Heart right ventricle (tissue), 16 donors: ENCODE measurements around the gene SAMD15. TPM values are rescaled to one million over a fixed set of nuclear protein-coding genes. Genes with fewer than 3 reads are reported as not detected.

ENCODE experiments used
- ATAC-seq, 8 donors: fragments of 200-7000 bp; cut with Tn5 transposase; one replicate each; pipeline ENCODE4 v1.9.1; 2020; ENCODE audit warnings: mild to moderate bottlenecking in 8 of 8, moderate library complexity in 8 of 8, moderate number of reproducible peaks in 1 of 8
- DNase-seq, 2 donors: peaks; one replicate each; pipeline ENCODE4 v3.0.0-alpha.2; 2020
- H3K27ac ChIP-seq, 10 donors: fragments of 200-600 bp; sonication (generic) in 2 of 10; one replicate each; pipeline versions ENCODE4 v1.5.0 to v1.8.0; 2020 to 2022; ENCODE audit warnings: mild to moderate bottlenecking in 3 of 10
- H3K27me3 ChIP-seq, 7 donors: fragments of 200-600 bp; one replicate each; pipeline ENCODE4 v1.8.0; 2021 to 2022; ENCODE audit warnings: mild to moderate bottlenecking in 2 of 7
- H3K36me3 ChIP-seq, 9 donors: fragments of 200-600 bp; sonication (generic) in 1 of 9; one replicate each; pipeline versions ENCODE4 v1.5.0 to v1.8.0; 2020 to 2022; ENCODE audit warnings: mild to moderate bottlenecking in 2 of 9
- H3K4me1 ChIP-seq, 9 donors: fragments of 200-600 bp; sonication (generic) in 1 of 9; one replicate each; pipeline versions ENCODE4 v1.5.0 to v1.8.0; 2020 to 2022; ENCODE audit warnings: mild to moderate bottlenecking in 4 of 9
- H3K4me3 ChIP-seq, 10 donors: fragments of 200-600 bp; sonication (generic) in 2 of 10; one replicate each; pipeline versions ENCODE4 v1.5.0 to v1.8.0; 2020 to 2022; ENCODE audit warnings: mild to moderate bottlenecking in 7 of 10, moderate library complexity in 2 of 10
- H3K9me3 ChIP-seq, 11 donors: fragments of 200-600 bp in 10 of 11; sonication (generic) in 2 of 11; one replicate each; pipeline versions ENCODE4 v1.5.0 to v1.8.0; 2013 to 2022; ENCODE audit warnings: mild to moderate bottlenecking in 2 of 11, control low read depth in 1 of 11, moderate library complexity in 1 of 11
- CTCF ChIP-seq, 9 donors: fragments of 200-600 bp; sonication (generic) in 2 of 9; IDR thresholded peaks; one replicate each; pipeline versions ENCODE4 v1.5.0 to v1.8.0; 2021 to 2022; ENCODE audit warnings: antibody characterized with exemption in 9 of 9, mild to moderate bottlenecking in 5 of 9, moderate library complexity in 1 of 9
- WGBS, 2 donors: extraction: QIAGEN DNeasy Blood & Tissue Kit; methylation state at CpG; one replicate each; pipeline ENCODE4 v1.1.7; 2013; ENCODE audit warnings: inconsistent platforms in 1 of 2; 5-methylcytosine and 5-hydroxymethylcytosine counted together
- intact Hi-C, 10 donors: fragments of 100-400 bp; cut with DNase I; formaldehyde crosslinking; loops; one replicate each; pipeline versions ENCODE4 v1.11.1 to v1.14.2; 2022
- polyA plus RNA-seq, 2 donors: library from polyadenylated mRNA; stranded (reverse); fragments of 200-250 nt; gene quantifications; one replicate each; pipeline ENCODE4 v1.2.3, GENCODE V29; 2013
- total RNA-seq, 10 donors: library from RNA; stranded (reverse); fragmentation: NEBNext Ultra II Directional in 3 of 10; extraction: Animal tissue kit (Norgen Biotek cat#: 25700) in 3 of 10; gene quantifications; one replicate each; pipeline versions ENCODE4 v1.2.1 to v1.2.4, GENCODE V29; 2021 to 2023
- donor health status: Arrhythmogenic right ventricular cardiomyopathy.
- donor health status: ischemic (EF 13 %, LVEDD 7.1; RV severe dilation, severe dysfunction).
- donor health status: healthy with polysubstance abuse.
- donor health status: DM: no; HTN: yes; CAD: no.
- donor health status: DM: no; HTN: no; CAD: no.
- donor health status: ischemic (EF 25% LVEDD 6.9; RV normal size, moderate dysfunction).
- donor health status: ischemic (EF 25% LVEDD 5.7; RV mildly dilated, moderate dysfunction).
- donor health status: healthy.
- donor health status: DM: yes; HTN: yes; CAD: no.
- donor health status: Ischemic cardiomyopathy.
- donor health status: ischemic (EF 35%, LVEDD 5.7; RV mildly dilated, moderate dysfunction).
- donor health status: nonischemic (EF 11% LVEDD 7.7; RV severe dilation, severe dysfunction).
- donor health status: DM: yes; HTN: yes; CAD: no.
- donor health status: PGD.
- donor health status: ischemic (EF 29% LVEDD 5.4; RV normal size, mild dysfunction).
- donor health status: nonischemic (EF 23%, LVEDD 6.1; RV moderate dilation, normal function).

SAMD15 gene
- total and polyA plus RNA-seq, 12 donors: 0.13 to 0.30 (median 0.20) TPM; not detected in 2

GRCh38 chr14:77342726-77343397, 34.3 kb upstream of the SAMD15 start:
- ATAC-seq: no peak
- TF ChIP-seq CTCF (IDR thresholded peaks at IDR 0.05): no peak
- Histone ChIP-seq H3K27me3 (no peaks in the 10 kb centered on the region), H3K9me3 (no peaks in the 10 kb centered on the region), H3K4me3 (no peak overlapping the region), H3K36me3 (peaks cover 0 to 58% (median 12%) of the 10 kb centered on the region in 9 donors), H3K4me1 (peaks cover 0 to 7% (median 0%) of the 10 kb centered on the region in 9 donors), H3K27ac (no peak overlapping the region)
- DNase-seq: no peak
- 92 to 93% methylated on average over 10 of the region's 10 CpGs for WGBS, 2 donors
- intact Hi-C loops: no loop called here

- no peak overlapping the region for H3K4me3 ChIP-seq
- DNase-seq (no peak), ATAC-seq (no peak)
- no peaks in the 10 kb centered on the region for H3K27me3 ChIP-seq
- no peak overlapping the region for H3K27ac ChIP-seq
- H3K4me1 ChIP-seq: peaks cover 0 to 9% (median 0%) of the 10 kb centered on the region in 9 donors
- no peak for TF ChIP-seq CTCF (IDR thresholded peaks at IDR 0.05)
- intact Hi-C loops: no loop called here
- peaks cover 0 to 58% (median 12%) of the 10 kb centered on the region in 9 donors for H3K36me3 ChIP-seq
- H3K9me3 ChIP-seq: no peaks in the 10 kb centered on the region
- 88% methylated on average over 2 of the region's 2 CpGs for WGBS, 2 donors
Observed at GRCh38 chr14:77343662-77344061, 33.5 kb upstream of the SAMD15 start.

- 89% methylated on average over 3 of the region's 3 CpGs for WGBS, 2 donors
- no peak for TF ChIP-seq CTCF (IDR thresholded peaks at IDR 0.05)
- H3K9me3 ChIP-seq: no peaks in the 10 kb centered on the region
- no peak for ATAC-seq
- intact Hi-C loops: no loop called here
- no peak for DNase-seq
- H3K4me1 ChIP-seq: peaks cover 0 to 9% (median 0%) of the 10 kb centered on the region in 9 donors
- H3K27me3 ChIP-seq: no peaks in the 10 kb centered on the region
- H3K4me3 ChIP-seq: no peak overlapping the region
- no peak overlapping the region for H3K27ac ChIP-seq
- peaks cover 0 to 59% (median 12%) of the 10 kb centered on the region in 9 donors for H3K36me3 ChIP-seq
Observed at GRCh38 chr14:77344377-77344996, 32.7 kb upstream of the SAMD15 start.

GRCh38 chr14:77346495-77346894, 30.7 kb upstream of the SAMD15 start:
- H3K4me3 ChIP-seq: no peak overlapping the region
- TF ChIP-seq CTCF (IDR thresholded peaks at IDR 0.05): no peak
- H3K4me1 ChIP-seq: peaks cover 0 to 9% (median 0%) of the 10 kb centered on the region in 9 donors
- peaks cover 0 to 55% (median 8%) of the 10 kb centered on the region in 9 donors for H3K36me3 ChIP-seq
- intact Hi-C loops: loop anchor here in 1 of 10 donors (2.0 kb wide), 1 partner anchor 14 kb away; no protein-coding TSS in a partner anchor
- DNase-seq (no peak), ATAC-seq (no peak)
- no peak overlapping the region for H3K27ac ChIP-seq
- 92 to 97% methylated on average over 2 of the region's 2 CpGs for WGBS, 2 donors
- H3K27me3 ChIP-seq: no peaks in the 10 kb centered on the region
- no peaks in the 10 kb centered on the region for H3K9me3 ChIP-seq
